CMK (cell line): ENCODE measurements around the gene SGF29.
"Not testable (repeated sequence)": the region's sequence is repeated elsewhere in the genome, so short reads cannot be mapped to it uniquely, and the experiment has no call there.

ENCODE experiments used
- DNase-seq: peaks from one replicate; pipeline ENCODE4 v3.0.0-alpha.2; 2010; ENCODE audit warnings: low read depth

Gene SGF29

DNA sequence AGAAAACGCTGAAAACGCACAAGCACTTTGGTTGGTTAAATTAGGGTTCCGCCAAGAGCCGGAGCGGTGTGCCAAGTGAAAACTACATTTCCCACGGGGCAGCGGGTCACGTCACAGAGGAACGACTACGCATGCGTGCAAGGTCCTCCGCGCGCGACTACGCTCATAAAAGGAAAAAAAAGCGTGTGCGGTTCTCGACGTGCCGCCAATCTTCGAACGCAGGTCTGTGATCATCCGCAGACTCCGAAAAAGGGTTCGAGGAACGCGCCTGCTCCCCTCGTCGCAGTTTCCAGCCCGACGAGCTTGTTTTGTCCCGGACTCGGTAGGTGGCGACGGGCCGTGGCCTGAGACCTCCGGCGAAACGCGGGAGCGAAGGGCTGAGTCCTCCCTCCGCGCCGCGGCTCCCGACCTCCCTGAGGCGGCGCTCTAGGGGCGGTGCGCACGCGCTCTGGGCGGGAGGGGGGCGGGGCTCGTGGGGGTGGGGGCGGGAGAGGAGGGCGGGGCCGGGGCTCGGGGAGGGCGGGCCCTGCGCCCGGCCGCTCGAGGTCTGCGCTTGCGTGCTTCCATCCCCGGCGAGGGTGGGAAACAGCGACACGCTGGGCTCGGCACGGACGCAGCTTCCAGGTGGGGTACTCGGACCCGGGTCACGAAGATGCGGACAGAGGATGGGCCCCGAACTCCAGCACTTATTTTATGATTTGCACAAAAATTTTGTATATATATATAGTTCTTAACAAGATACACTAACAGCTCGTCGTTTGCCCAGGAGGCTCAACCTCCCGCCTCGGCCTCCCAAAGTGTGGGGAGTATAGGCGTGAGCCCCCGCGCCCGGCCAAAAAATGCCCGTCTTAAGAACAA is at the start of gene SGF29:
Gene SGF29, plus strand, starts transcription at position 145 of the 858 bp plus-strand sequence. CDS start 27,150 bp downstream, outside the sequence.
- peak; percentile 86 for DNase-seq

DNA sequence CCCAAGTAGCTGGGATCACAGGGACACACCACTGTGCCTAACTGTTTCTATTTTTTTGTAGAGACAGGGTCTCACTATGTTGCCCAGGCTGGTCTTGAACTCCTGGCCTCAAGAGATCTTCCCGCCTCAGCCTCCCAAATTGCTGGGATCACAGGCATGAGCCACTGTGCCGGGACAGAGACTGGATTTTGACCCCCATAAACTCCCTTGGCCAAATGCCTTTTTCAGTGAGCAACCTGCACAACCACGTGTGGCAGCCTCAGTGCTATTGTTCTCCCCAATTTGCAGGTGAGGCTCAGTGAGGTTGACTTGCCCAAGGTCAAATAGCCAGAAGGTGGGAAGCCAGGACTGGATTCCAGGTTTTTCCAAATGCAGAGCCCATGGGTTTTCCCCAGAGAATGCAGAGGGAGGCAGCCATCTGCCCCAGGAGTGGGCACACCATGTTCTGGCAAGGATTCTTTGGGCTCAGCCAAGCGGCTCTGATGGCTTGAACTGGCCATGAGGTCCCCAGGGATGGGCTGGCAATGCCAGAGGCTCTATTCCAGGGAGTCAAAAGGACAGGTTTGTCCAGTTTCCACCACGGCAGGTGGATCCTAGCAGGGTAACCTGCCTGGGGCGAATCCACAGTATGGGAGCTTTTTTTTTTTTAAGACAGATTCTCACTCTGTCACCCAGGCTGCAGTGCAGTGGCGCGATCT is 48.9 kb upstream of the SGF29 start:
- no peak for DNase-seq

DNA sequence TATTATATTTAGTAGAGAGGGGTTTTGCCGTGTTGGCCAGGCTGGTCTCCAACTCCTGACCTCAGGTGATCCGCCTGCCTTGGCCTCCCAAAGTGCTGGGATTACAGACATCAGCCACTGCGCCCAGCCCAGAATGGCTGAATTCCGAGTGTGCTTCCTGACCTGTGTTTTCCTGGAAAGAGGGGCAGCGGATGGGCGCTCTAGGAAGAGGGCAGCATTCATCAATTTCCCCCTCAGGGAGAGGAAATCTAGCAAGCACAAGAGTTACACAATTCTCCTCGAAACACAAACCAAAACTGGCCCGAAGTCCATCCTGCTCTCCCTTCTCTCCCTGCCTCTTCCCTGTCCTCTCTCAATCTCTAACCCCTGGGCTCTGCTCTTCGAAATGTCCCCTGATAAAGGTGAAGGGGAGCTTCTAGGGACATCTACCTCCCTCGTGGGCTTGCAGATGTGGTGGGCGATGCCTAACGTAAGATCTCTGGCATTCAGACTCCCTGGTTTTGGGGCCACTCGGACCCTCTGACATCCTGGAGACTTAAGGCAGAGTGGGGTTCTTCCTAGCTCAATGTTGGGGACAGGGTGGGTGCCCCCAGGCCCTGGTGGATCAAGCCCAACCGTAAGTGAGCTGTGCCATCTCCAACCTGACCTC is 48.1 kb upstream of the SGF29 start:
- DNase-seq: no peak

DNA sequence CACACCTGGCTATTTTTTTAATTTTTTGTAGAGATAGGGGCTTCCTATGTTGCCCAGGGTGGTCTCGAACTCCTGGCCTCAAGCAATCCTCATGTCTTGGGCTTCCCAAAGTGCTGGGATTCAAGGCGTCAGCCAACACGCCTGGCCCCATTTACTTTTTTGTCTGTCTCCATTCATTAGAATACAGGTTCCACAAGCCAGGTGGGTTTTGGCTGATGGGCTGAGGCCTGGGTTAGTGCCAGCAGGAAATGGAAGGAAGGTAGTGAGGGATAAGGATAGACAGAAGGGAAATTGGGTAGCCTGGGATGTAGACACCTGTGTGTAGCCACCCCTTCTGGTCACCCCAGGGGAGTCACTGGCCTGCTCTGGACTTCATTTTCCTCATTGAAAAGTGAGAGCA is 42.7 kb upstream of the SGF29 start:
- no peak for DNase-seq

DNA sequence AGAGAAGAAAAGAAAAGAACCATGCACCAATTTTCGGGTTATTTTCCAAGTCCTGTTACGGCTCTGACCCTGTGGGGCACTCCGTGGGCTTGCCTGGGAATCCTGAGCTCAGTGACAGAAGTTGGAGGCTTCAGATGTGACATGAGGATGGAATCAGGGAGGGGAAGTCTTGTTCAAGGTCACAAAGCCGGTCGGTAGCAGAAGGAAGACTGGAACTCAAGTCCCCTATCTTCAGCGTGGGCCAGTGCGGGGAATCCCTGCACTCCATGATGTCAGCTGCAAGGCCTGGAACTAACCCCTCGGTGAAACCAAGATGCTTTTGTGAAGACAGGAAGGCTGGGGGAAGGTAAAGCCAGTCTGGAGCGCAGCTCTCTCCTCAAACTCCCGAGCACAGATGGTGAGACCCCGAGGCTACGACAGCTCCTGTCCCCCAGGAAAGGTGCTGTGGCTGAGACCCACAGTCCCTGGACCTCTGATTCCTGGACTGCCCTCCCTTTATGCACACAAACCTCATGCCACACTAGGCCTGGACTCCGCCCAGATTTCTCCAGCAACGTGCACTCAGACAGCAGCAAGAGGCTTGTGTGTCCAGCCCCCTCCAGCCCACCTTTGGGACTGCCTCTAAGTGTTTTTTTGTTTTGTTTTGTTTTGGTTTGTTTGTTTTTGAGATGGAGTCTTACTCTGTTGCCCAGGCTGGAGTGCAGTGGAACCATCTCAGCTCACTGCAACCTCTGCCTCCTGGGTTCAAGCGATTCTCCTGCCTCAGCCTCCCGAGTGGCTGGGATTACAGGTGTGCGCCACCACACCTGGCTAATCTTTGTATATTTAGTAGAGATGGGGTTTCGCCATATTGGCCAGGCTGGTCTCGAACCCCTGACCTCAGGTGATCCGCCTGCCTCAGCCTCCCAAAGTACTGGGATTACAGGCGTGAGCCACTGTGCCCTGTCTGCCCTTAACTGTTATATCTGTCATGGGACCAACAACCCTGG is 41.6 kb upstream of the SGF29 start:
- no peak for DNase-seq

DNA sequence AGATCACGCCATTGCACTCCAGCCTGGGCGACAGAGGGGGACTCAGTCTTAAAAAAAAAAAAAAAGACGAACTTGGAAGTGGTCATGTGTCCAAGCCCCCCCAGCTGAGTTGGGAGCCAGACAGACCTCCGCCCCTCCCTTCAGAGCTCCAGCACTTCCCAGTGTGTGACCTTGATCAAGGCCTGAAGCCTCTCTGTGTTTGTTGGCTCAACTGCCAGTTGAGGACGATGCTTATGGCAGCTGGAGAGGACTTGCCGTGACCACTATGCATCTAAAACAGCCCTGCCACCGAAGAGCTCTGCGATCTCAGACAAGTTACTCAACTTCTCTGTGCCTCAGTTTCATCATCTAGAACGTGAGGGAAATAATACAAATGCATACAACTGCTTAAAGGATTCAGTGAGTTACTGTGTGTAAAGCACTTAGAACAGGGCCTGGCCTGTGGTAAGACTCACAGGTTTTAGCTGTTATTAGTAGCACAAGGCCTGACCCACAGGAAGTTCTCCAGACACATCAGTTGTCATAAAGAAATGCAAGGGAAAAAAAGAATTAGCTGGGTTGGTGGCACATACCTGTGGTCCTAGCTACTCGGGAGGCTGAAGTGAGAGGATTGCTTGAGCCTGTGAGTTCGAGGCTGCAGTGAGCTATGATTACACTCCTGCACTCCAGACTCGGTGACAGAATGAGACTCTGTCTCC is 40.1 kb upstream of the SGF29 start:
- no peak for DNase-seq

DNA sequence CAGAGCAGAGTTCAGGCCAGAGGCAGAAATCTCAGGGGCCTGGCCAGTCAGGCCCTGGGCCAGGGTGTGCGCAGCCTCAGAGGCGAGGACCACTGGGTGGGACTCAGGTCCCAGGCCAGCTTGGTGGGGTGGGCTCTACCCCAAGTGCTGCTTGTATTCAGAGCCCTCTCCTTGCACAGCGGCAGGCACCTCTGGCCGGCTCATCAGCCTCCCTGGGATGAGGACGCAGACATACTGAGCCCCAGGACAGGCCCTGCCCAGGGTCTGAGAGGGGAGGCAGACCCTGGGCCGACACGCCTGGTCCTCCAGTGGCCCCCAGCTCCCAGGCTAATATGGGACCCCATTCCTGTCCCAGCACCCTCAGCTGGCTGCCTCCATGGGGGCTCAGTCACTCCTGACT is 39.5 kb upstream of the SGF29 start:
- no peak for DNase-seq

DNA sequence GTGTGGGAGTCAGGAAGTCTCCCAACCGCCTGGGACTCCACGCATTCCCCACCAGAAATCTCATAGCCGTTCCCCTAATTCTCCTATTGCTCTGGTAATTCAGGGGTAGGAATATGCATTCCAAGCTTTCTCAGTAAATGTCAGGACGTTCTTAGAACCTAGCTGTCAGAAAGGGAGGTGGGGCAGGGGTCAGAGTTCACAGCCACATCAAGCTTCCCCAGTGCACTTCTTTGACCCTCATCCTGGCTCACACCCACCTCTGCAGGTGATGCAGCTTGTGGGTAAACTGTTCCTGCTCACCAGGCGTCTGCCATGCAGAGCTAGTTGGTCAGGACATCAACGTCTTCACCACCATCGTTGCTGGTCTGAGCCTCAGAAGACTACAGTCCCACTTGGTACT is 33.0 kb upstream of the SGF29 start:
- no peak for DNase-seq

DNA sequence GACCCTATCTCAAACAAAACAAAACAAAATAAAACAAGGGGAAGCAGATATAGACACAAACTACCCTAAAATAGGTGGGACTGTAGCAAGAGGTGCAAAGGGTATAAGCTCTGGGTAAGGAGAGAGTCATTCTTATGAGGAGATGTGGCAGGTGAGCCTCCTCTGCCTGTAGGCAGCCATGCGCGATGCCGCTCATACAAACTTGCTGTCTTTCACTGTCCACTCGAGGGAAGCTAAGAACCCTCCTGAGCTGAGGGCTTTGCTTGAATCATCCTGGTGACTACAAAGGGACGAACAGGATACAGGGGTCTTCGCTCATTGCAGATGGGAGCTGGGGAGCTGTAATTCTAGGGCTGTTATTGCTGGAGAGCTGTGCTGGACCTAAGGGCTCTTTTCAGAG is 32.3 kb upstream of the SGF29 start:
- DNase-seq: no peak

DNA sequence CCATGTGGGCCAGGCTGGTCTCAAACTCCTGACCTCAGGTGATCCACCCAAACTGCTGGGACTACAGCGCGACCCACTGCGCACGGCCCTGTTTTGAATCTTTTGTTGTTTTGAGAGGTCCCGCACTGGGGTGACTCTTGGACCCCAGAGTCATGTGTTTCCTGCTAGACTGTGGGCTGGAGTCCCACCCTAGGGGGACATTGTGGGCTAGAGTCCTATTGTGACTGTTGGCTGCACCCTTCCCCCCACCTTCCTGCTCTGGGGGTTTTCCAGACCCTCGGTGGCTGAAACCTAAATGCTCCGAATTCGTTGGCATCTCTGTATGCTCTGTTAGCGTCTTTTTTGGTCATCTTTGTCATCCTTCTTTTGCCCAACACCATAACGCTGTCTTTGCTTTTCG is 30.9 kb upstream of the SGF29 start:
- no peak for DNase-seq

DNA sequence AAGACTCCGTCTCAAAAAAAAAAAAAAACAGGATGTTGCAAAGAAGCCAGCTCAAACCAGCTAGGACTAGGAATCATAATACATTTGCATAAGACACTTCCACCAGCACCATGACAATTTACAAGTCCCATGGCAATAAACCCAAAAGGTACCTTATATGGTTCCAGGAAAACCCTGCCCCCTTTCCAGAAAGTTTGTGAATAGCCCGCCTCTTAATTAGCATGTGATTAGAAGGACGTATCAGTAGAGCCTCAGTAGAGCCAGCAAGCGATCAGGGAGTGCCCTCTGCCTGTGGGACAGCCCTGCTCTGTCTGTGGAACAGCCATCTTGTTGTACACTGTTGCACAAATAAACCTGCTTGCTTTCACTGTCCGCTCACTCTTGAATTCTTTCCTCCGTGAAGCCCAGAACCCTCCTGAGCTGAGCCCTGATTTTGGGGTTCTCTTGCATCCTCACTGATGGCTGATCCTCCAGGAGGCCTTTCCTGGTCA is 29.0 kb upstream of the SGF29 start:
- no peak for DNase-seq

DNA sequence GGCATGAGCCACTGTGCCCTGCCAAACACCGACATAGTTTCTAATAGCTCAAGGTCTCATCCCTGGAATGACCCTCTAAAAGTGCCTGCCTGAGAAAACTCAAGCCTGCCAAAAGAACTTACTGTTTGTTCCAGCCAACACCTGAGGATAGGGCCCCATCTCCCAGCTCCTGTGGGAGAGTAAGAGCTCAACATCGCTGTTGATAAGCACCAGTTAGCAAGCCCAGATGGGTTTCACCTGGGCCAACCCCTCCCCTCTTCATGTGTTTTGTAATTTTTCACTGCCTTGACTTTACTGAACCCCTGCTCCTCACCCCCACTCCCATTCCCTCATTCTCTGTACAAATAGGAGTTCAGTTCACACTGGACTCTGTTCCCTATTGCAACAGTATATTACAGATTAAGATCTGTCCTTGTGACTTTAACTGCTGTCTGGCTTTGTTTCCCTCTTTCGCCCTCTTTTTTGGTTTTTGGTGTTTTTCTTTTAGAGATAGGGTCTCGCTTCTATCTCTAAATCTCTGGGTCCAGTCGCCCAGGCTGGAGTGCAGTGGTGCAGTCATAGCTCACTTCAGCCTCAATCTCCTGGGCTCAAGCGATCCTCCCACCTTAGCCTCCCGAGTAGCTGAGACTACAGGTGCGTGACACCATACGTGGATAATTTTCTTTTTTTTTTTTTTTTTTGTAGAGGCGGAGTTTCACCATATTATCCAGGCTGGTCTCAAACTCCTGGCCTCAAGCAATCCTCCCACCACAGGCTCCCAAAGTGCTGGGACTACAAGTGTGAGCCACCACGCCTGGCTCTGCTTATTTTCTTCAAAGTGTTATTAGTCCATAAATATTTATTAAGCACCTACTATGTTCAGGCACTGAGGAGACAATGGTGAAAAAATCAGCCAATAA is 27.3 kb upstream of the SGF29 start:
- DNase-seq: no peak

DNA sequence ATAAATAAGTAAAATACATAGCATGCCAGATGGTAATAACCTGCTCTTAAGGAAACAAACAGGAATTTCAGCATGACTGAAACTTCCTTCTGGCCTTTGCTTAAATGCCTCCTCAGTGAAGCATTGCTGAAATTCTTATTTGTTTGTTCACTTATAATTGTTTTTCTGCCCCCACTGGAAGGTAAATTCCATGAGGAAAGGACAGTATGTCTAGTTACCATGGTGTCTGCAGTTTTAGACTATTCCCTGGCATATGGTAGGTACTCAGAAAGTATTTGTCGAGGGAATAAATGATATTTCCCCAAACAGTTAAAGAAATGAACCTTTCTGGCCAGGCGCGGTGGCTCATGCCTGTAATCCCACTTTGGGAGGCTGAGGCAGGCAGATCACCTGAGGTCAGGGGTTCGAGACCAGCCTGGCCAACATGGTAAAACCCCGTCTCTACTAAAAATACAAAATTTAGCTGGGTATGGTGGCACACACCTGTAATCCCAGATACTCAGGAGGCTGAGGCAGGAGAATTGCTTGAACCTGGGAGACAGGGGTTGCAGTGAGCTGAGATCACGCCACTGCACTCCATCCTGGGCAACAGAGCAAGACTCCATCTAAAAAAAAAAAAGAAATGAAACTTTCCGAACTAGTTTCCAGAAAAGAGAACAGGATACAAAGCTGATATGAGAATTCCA is 26.5 kb upstream of the SGF29 start:
- DNase-seq: not testable (repeated sequence)

DNA sequence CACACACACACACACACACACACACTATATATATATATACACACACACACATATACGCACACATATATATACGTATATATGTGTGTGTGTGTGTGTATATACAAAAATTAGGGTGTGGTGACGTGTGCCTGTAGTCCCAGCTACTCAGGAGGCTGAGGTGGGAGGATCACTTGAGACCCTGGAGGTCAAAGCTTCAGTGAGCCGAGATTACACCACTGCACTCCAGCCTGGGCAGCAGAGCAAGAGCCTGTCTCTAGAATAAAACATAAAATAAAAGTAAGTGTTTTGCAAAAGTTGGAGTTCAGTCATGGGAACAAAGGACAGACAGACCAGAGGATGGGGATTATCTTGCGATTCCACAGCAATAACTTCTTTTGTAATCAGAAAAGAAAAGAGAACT is 25.7 kb upstream of the SGF29 start:
- DNase-seq: no peak

DNA sequence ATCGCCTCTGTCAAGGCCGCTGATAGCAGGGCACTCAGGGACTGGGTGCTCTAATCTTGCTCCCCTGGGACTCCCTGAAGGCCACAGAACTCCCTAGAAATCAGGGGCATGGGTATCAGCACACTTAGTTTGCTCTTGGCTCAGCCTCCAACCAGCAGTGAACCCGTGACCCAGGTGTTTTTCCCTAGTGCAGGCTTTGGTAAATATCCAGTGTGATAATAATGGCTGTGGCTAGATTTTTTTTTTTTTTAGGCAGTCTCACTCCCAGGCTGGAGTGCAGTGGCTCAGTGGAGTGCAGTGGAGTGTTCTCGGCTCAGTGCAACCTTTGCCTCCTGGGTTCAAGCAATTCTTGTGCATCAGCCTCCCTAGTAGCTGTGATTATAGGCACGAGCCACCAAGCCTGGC is 25.3 kb upstream of the SGF29 start:
- DNase-seq: no peak

DNA sequence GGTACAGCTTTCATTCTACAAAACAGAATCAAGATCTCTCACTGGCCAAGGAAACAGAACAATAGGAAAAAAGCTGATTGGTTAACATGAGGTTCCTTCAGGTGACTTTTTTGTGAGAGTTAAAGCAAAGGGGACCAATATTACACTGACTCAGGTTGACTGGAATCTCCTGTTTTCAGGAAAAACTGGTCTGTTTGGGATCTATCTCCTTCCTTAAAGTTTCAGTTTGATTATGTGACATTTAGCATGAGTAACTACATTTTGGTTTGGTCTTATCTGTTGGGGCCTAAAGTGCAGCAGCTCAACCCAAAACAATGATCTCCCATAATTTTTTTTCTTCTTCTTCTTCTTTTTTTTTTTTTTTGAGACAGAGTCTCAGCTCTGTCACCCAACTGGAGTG is 24.6 kb upstream of the SGF29 start:
- no peak for DNase-seq

DNA sequence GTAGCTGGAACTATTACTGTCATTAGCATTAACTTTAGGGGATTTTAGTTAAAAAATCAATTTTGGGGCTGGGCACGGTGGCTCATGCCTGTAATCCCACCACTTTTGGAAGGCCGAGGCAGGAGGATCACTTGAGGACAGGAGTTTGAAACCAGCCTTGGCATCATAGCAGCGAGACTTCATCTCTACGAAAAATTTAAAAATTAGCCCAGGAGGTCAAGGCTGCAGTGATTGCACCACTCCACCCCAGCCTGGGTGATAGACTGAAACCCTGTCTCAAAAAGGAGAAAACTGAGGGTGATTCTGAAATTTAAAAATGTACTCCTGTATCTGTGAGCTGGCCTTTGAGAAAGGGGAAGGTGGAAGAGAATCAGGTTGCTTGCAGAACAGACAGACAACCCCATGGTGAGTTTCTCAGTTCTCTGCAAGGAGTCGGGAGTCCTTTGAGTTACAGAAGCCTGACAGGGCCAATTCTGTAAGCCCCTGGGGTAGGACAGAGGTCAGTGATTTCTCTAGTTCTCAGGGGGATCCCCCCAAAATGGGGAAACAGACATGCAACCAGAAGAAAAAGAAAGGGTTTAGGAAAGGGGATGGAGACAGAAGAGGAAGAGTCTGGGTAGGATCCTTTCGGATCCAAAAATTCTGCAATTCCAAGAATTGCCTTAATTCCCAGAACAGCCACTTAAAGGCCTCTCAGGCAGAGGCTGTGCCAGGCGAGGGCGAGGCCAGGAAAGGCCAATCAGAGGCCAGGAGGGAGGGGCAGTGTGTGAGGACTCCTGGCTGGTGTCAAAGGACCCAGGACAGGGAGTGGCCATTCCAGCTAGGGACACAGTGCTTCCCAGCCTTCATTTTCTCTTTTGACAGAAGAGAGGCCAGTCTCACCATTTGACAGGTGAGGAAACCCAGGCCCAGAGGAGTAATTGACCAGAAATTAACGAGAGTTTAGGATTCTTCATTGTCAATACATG is 21.7 kb upstream of the SGF29 start:
- no peak for DNase-seq
